Liver (tissue), 9 donors: Measurements from ENCODE around the gene TMEM260. TPM values are rescaled to one million over a fixed set of nuclear protein-coding genes. Genes with fewer than 3 reads are reported as not detected.
"Not testable (repeated sequence)": the region's sequence is repeated elsewhere in the genome, so short reads cannot be mapped to it uniquely, and the experiment has no call there.

Source experiments
- DNase-seq: peaks from one replicate; pipeline ENCODE4 v3.0.0-alpha.2; 2017; ENCODE audit warnings: low spot score
- H3K27ac ChIP-seq, 2 donors: one replicate each; pipeline ENCODE4 v1.7.0; 2013; ENCODE audit warnings: inconsistent platforms in 2 of 2, low read length in 2 of 2, control low read depth in 1 of 2, low read depth in 1 of 2, mild to moderate bottlenecking in 1 of 2
- H3K27me3 ChIP-seq, 4 donors: one replicate each; pipeline versions ENCODE4 v1.6.1 to v1.7.0; 2013; ENCODE audit warnings: low read length in 3 of 4, inconsistent platforms in 1 of 4, mild to moderate bottlenecking in 1 of 4, moderate library complexity in 1 of 4; ENCODE audit not compliant: control insufficient read depth in 4 of 4, insufficient read depth in 4 of 4
- H3K36me3 ChIP-seq, 4 donors: one replicate each; pipeline versions ENCODE4 v1.6.1 to v1.7.0; 2013; ENCODE audit warnings: low read length in 3 of 4, mild to moderate bottlenecking in 3 of 4, low read depth in 1 of 4, moderate library complexity in 1 of 4; ENCODE audit not compliant: control insufficient read depth in 4 of 4, insufficient read depth in 3 of 4
- H3K4me1 ChIP-seq, 4 donors: one replicate each; pipeline versions ENCODE4 v1.6.1 to v1.7.0; 2013; ENCODE audit warnings: low read length in 3 of 4, mild to moderate bottlenecking in 3 of 4, moderate library complexity in 1 of 4; ENCODE audit not compliant: control insufficient read depth in 4 of 4, insufficient read depth in 4 of 4
- H3K4me3 ChIP-seq, 3 donors: one replicate each; pipeline versions ENCODE4 v1.6.1 to v1.7.0; 2013; ENCODE audit warnings: low read length in 3 of 3, control low read depth in 1 of 3, low read depth in 1 of 3, mild to moderate bottlenecking in 1 of 3
- H3K9ac ChIP-seq, 2 donors: one replicate each; pipeline ENCODE4 v1.7.0; 2013; ENCODE audit warnings: low read length in 2 of 2, mild to moderate bottlenecking in 2 of 2, moderate library complexity in 2 of 2, control low read depth in 1 of 2, low read depth in 1 of 2
- H3K9me3 ChIP-seq, 4 donors: one replicate each; pipeline versions ENCODE4 v1.6.1 to v1.7.0; 2013; ENCODE audit warnings: low read length in 3 of 4; ENCODE audit not compliant: control insufficient read depth in 4 of 4
- CTCF ChIP-seq: fragments of 150-350 bp; IDR thresholded peaks from 2 replicates; pipeline ENCODE4 v1.5.1; 2017; ENCODE audit warnings: improper control_type of control experiment, low read depth, low read length; ENCODE audit not compliant: missing input control
- EGR1 ChIP-seq, 2 donors: IDR thresholded peaks; 2 replicates each; pipeline ENCODE4 v1.6.1; 2016 to 2018; ENCODE audit warnings: antibody characterized with exemption in 2 of 2, low read depth in 2 of 2
- FOXA1 ChIP-seq: IDR thresholded peaks from 2 replicates; pipeline ENCODE4 v1.6.1; 2016; ENCODE audit warnings: antibody characterized with exemption
- FOXA2 ChIP-seq: IDR thresholded peaks from 2 replicates; pipeline ENCODE4 v1.6.1; 2016; ENCODE audit warnings: antibody characterized with exemption
- GABPA ChIP-seq, 2 donors: IDR thresholded peaks in 1 of 2; conservative IDR thresholded peaks in 1 of 2; 2 replicates each; pipeline ENCODE4 v1.6.1; 2016; ENCODE audit warnings: antibody characterized with exemption in 2 of 2, mild to moderate bottlenecking in 1 of 2, moderate library complexity in 1 of 2
- HNF4A ChIP-seq, 2 donors: conservative IDR thresholded peaks; 2 replicates each; pipeline ENCODE4 v1.6.1; 2016; ENCODE audit warnings: antibody characterized with exemption in 2 of 2, mild to moderate bottlenecking in 2 of 2
- HNF4G ChIP-seq: IDR thresholded peaks from 2 replicates; pipeline ENCODE4 v1.6.1; 2016; ENCODE audit warnings: antibody characterized with exemption
- JUND ChIP-seq, 2 donors: IDR thresholded peaks; 2 replicates each; pipeline ENCODE4 v1.6.1; 2016; ENCODE audit warnings: antibody characterized with exemption in 2 of 2
- NR2F2 ChIP-seq: IDR thresholded peaks from 2 replicates; pipeline ENCODE4 v1.6.1; 2016; ENCODE audit warnings: antibody characterized with exemption
- RAD21 ChIP-seq, 2 donors: IDR thresholded peaks; 2 replicates each; pipeline ENCODE4 v1.6.1; 2016; ENCODE audit warnings: antibody characterized with exemption in 2 of 2, mild to moderate bottlenecking in 2 of 2
- REST ChIP-seq: IDR thresholded peaks from 2 replicates; pipeline ENCODE4 v1.6.1; 2016; ENCODE audit warnings: antibody characterized with exemption, mild to moderate bottlenecking
- RXRA ChIP-seq, 2 donors: IDR thresholded peaks; 2 replicates each; pipeline ENCODE4 v1.6.1; 2017 to 2018; ENCODE audit warnings: antibody characterized with exemption in 2 of 2, mild to moderate bottlenecking in 1 of 2
- SP1 ChIP-seq: IDR thresholded peaks from 2 replicates; pipeline ENCODE4 v1.6.1; 2018; ENCODE audit warnings: antibody characterized with exemption, mild to moderate bottlenecking
- TAF1 ChIP-seq: conservative IDR thresholded peaks from 2 replicates; pipeline ENCODE4 v1.6.1; 2016; ENCODE audit warnings: antibody characterized with exemption, mild to moderate bottlenecking
- YY1 ChIP-seq: IDR thresholded peaks from 2 replicates; pipeline ENCODE4 v1.6.1; 2016; ENCODE audit warnings: antibody characterized with exemption, mild to moderate bottlenecking
- WGBS: extraction: QIAGEN DNeasy Blood & Tissue Kit; methylation state at CpG from one replicate; pipeline ENCODE4 v1.1.7; 2013; 5-methylcytosine and 5-hydroxymethylcytosine counted together
- polyA plus RNA-seq, 2 donors: library from polyadenylated mRNA; stranded (reverse) in 1 of 2; unstranded in 1 of 2; fragments of 200-250 nt in 1 of 2; fragments of >200 nt in 1 of 2; fragmentation: Nextera tagmentation in 1 of 2; extraction: Ambion mirVana in 1 of 2; gene quantifications; one replicate each; pipeline versions ENCODE4 v1.2.1 to v1.2.3, GENCODE V29; 2013 to 2015
- total RNA-seq, 2 donors: library from RNA; depleted of rRNA; stranded (reverse); fragments of >200 nt; gene quantifications; one replicate each; pipeline ENCODE4 v1.2.3, GENCODE V29; 2014
- TF ChIP-seq, protein P1 (sequence below): IDR thresholded peaks from 2 replicates; pipeline ENCODE4 v1.6.1; 2016; ENCODE audit warnings: antibody characterized with exemption
- TF ChIP-seq, protein P2 (sequence below): IDR thresholded peaks from 2 replicates; pipeline ENCODE4 v1.6.1; 2016; ENCODE audit warnings: antibody characterized with exemption
- TF ChIP-seq, protein P3 (sequence below): IDR thresholded peaks from 2 replicates; pipeline ENCODE4 v1.6.1; 2016; ENCODE audit warnings: antibody characterized with exemption
- donor health status: healthy.
- donor health status: healthy.
- donor health status: healthy.
- donor health status: healthy.
- donor health status: healthy.

TMEM260 gene
- total and polyA plus RNA-seq, 4 donors: 4.9 to 11.6 (median 9.0) TPM

- Histone ChIP-seq H3K27ac (no peak overlapping the region), H3K36me3 (no peaks in the 10 kb centered on the region), H3K4me3 (no peak overlapping the region), H3K9me3 (no peaks in the 10 kb centered on the region), H3K4me1 (no peaks in the 10 kb centered on the region), H3K27me3 (no peaks in the 10 kb centered on the region), H3K9ac (no peak overlapping the region)
- WGBS: 84% methylated on average over 3 of the region's 3 CpGs
- DNase-seq: no peak
- TF ChIP-seq NR2F2 (no peak), YY1 (no peak), TAF1 (no peak), HNF4G (no peak), HNF4A (conservative IDR thresholded peaks at IDR 0.05) (no peak), RXRA (IDR thresholded peaks at IDR 0.05) (no peak), EGR1 (IDR thresholded peaks at IDR 0.05; ENCODE audit: low read depth in 2 of 2) (no peak), RAD21 (IDR thresholded peaks at IDR 0.05) (no peak), FOXA1 (no peak), FOXA2 (no peak), REST (no peak), GABPA (IDR thresholded peaks at IDR 0.05 in 1 of 2, conservative IDR thresholded peaks at IDR 0.05 in 1 of 2) (no peak), SP1 (no peak), JUND (IDR thresholded peaks at IDR 0.05) (no peak), CTCF (no peak)
- TF ChIP-seq, protein P1, sequence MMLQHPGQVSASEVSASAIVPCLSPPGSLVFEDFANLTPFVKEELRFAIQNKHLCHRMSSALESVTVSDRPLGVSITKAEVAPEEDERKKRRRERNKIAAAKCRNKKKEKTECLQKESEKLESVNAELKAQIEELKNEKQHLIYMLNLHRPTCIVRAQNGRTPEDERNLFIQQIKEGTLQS: no peak
- TF ChIP-seq, protein P2, sequence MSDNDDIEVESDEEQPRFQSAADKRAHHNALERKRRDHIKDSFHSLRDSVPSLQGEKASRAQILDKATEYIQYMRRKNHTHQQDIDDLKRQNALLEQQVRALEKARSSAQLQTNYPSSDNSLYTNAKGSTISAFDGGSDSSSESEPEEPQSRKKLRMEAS: no peak
- TF ChIP-seq, protein P3, sequence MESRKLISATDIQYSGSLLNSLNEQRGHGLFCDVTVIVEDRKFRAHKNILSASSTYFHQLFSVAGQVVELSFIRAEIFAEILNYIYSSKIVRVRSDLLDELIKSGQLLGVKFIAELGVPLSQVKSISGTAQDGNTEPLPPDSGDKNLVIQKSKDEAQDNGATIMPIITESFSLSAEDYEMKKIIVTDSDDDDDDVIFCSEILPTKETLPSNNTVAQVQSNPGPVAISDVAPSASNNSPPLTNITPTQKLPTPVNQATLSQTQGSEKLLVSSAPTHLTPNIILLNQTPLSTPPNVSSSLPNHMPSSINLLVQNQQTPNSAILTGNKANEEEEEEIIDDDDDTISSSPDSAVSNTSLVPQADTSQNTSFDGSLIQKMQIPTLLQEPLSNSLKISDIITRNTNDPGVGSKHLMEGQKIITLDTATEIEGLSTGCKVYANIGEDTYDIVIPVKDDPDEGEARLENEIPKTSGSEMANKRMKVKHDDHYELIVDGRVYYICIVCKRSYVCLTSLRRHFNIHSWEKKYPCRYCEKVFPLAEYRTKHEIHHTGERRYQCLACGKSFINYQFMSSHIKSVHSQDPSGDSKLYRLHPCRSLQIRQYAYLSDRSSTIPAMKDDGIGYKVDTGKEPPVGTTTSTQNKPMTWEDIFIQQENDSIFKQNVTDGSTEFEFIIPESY: no peak
These were observed 87.1 kb downstream of the TMEM260 start for GRCh38 chr14:56666716-56667115.

DNA sequence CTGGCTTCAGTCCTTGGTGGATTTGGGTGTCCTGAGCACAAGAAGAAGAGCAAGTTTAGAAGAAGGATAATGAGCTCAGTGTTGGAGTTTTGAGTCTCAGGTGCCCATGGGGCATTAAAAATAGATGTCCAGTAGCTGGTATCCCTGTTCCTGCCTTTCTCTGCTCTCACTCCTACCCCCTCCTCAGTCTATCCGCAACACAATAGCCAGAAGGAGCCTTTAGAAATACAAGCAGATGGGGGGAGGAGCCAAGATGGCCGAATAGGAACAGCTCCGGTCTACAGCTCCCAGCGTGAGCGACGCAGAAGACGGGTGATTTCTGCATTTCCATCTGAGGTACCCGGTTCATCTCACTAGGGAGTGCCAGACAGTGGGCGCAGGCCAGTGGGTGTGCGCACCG, 87.7 kb downstream of the TMEM260 start:
- not testable (repeated sequence) for DNase-seq, H3K4me1 ChIP-seq, H3K9ac ChIP-seq, H3K4me3 ChIP-seq, H3K36me3 ChIP-seq, H3K27me3 ChIP-seq, H3K9me3 ChIP-seq, H3K27ac ChIP-seq
- WGBS: 78% methylated on average over 7 of the region's 11 CpGs
